ENCODE results near the gene TMEM200B. TPM values are rescaled to one million over a fixed set of nuclear protein-coding genes. Genes with fewer than 3 reads are reported as not detected.
"Not testable (repeated sequence)": the region's sequence is repeated elsewhere in the genome, so short reads cannot be mapped to it uniquely, and the experiment has no call there.

TMEM200B gene
- total RNA-seq, 1 donor from 2014 or later: 8.5 TPM

- not testable (repeated sequence) for DNase-seq (ENCODE audit: low spot score)
These were observed 15.7 kb downstream of the TMEM200B start for GRCh38 chr1:29108041-29108440.

- no peak for DNase-seq (ENCODE audit: low spot score)
These were observed 17.9 kb downstream of the TMEM200B start for GRCh38 chr1:29105822-29106221.

DNA sequence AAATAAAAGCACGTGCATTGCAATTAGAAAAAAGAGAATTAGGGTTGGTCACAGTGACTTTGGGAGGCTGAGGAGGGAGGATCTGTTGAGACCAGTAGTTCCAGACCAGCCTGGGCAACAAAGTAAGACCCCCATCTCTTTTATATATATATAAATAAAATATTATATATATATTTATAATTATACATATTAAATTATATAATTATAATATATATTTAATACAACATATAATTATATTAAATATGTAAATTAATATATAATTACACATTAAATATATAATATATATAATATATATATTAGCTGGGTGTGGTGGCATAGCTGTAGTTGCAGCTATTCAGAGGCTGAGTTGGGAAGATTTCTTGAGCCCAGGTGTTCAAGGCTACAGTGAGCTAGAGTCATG, 23.2 kb downstream of the TMEM200B start:
- no peak for DNase-seq (ENCODE audit: low spot score)

GRCh38 chr1:29099286-29099685, 24.4 kb downstream of the TMEM200B start:
- DNase-seq (ENCODE audit: low spot score): no peak

DNA sequence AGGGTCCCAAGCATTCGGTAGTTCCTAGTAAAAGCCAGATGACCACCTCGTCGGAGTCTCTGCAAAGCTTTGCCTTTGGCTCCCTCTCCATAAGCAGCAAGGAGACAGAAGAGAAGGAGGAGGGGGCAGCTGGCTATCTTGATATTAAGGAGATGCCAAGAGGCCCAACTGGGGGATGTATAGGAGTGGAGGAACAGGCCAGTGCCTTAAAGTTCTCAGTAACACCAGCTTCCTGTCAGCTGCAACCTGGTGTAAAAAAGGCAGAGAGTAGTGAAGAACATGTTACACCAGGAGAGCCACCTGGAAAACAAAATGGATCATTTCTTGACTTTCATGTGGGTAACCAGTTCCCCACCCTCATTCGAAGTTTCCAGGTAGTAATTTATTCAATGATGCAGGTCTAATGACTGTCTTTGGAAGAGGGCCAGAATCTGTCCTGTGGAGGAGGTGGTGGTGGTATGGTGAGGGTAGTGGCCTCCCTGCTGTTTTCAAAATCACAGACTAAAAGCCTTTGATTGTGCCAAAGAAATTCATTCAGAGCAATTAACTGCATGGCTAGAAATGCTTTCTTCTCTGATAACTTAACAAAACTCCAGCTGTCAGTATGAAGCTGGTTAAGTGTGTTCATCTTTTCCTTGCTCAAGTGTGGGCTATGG, 27.3 kb downstream of the TMEM200B start:
- no peak for DNase-seq (ENCODE audit: low spot score)

DNA sequence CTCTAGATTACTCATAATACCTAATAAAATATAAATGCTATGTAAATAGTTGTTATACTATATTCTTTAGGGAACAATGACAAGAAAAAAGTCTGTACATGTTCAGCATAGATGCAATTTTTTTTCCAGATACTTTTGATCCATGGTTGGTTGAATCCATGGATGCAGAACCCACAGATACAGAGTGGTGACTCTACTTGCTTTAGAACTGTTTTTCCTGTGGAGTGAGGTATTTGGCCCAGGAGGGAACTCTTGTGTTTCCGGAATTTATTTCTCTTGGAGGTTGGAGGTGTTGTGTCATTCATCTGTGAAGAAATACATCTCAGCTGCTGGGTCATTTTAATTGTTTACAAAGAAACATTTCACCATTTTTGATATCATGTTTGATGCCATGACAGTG, 28.7 kb downstream of the TMEM200B start:
- DNase-seq (ENCODE audit: low spot score): no peak

DNA sequence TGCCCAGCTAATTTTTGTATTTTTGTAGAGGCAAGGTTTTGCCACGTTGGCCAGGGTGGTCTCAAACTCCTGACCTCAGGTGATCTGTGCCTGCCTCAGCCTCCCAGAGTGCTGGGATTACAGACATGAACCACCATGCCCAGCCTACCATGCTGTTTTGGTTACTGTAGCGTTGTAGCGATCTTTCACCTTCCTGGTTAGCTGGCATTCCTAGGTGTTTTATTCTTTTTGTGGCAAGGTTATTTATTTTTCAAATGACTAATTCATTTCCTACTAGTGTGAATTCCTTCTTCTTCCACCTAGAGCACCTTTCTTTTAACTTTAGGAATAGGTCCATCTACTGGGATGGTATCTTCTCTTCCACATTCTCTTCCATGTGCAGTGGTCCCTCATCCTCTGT, 29.3 kb downstream of the TMEM200B start:
- no peak for DNase-seq (ENCODE audit: low spot score)

DNA sequence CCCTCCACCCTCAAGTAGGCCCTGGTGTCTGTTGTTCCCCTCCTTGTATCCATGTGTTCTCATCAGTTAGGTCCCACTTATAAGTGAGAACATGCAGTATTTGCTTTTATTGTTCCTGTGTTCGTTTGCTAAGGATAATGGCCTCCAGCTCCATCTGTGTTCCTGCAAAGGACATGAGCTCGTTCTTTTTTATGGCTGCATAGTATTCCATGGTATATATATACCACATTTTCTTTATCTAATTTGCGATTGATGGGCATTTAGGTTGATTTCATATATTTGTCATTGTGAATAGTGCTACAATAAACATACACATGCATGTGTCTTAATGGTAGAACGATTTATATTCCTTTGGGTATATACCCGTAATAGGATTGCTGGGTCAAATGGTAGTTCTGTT, 31.0 kb downstream of the TMEM200B start:
- DNase-seq (ENCODE audit: low spot score): not testable (repeated sequence)

DNA sequence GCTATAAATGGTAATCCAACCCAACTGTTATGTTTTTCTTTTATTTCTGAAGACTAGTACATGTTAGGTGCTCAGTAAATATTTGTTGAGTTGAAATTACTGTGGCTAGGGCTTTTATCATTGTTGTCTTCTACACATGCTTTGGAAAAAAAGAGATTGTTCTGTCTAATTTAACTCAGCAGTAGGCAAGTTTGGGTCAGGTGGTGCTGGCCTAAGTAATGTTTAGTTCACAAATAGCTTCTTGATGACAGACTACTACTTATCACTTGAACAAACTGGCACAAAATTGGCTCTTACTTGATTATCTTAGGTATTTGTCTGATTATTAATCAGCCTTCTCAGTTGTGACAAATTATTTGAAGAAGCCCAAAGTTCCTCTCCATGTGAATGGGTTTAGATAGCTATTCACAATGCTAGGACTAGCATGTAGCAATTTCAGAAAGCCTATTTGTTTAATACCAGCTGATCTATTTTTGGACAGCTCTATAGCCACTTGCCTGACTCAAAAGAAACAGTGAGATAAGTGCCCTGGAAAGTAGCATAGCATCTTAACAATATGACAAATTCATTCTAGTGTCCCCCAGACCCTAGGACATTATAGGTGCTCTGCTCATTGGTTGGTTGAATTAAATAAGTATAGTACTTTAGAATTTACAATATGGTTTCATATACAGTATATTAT, 32.6 kb downstream of the TMEM200B start:
- no peak for DNase-seq (ENCODE audit: low spot score)

- no peak for DNase-seq (ENCODE audit: low spot score)
These were observed 39.5 kb downstream of the TMEM200B start for GRCh38 chr1:29084196-29084521.

- no peak for DNase-seq (ENCODE audit: low spot score)
These were observed 40.1 kb downstream of the TMEM200B start for GRCh38 chr1:29083317-29084195.

- no peak for DNase-seq (ENCODE audit: low spot score)
These were observed 41.2 kb downstream of the TMEM200B start for GRCh38 chr1:29082519-29082918.

DNA sequence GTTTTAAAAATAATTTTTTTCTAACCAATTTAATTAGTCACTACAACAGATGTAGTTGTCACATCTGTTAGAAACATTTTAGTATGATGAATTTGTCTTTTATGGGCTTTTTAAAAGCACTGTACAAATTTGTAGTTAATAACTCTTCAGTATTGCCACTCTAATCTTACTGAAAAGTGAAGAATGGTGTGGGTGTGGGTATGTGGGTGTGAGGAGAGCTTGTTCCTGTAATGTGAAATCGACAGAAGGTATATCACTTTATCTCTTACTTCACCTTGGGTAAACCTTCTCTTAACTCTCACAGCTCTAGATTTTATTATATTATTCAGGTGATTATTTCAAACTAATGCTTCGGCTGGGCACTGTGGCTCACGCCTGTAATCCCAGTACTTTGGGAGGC, 42.5 kb downstream of the TMEM200B start:
- no peak for DNase-seq (ENCODE audit: low spot score)

GRCh38 chr1:29079916-29080629, 43.6 kb downstream of the TMEM200B start:
- DNase-seq (ENCODE audit: low spot score): not testable (repeated sequence)

- no peak for DNase-seq (ENCODE audit: low spot score)
These were observed 46.5 kb downstream of the TMEM200B start for GRCh38 chr1:29077155-29077554.

Other genes with a start within 250 kb of the TMEM200B start
- gene EPB41, start 209.3 kb downstream of the TMEM200B start, total RNA-seq: 71.7 TPM
- gene SRSF4, start 58.0 kb upstream of the TMEM200B start, total RNA-seq: 78.0 TPM
- 17.4 TPM for gene MECR, start 107.0 kb upstream of the TMEM200B start, total RNA-seq
- 17.7 TPM for gene PTPRU, start 112.6 kb upstream of the TMEM200B start, total RNA-seq

Measured in mucosa of gallbladder (tissue), 1 donor.